IMR-90 (cell line): Measurements from ENCODE around the gene STON2. TPM values are rescaled to one million over a fixed set of nuclear protein-coding genes. Genes with fewer than 3 reads are reported as not detected.
"Not testable (repeated sequence)": the region's sequence is repeated elsewhere in the genome, so short reads cannot be mapped to it uniquely, and the experiment has no call there.

ENCODE experiments used
- ATAC-seq: fragments of 200-7000 bp; cut with Tn5 transposase; 2 replicates; pipeline ENCODE4 v1.9.1; 2020; ENCODE audit warnings: low read depth, mild to moderate bottlenecking, moderate library complexity
- BruUV-seq: library from RNA; stranded (reverse); fragments of 400-500 nt; replicated peaks from 2 replicates; lab custom pipeline; 2021; lab: Mats Ljungman, UMichigan
- CTCF ChIA-PET: fragments of 300-600 bp; formaldehyde crosslinking; extraction: SDS; loops from one replicate; lab custom pipeline; 2021; ENCODE audit warnings: antibody characterized with exemption; lab: Yijun Ruan, JAX
- POLR2A ChIA-PET: fragments of 300-600 bp; sonication (Branson Sonifier 250); formaldehyde crosslinking; loops from one replicate; lab custom pipeline; 2022; ENCODE audit warnings: antibody characterized with exemption; ENCODE audit not compliant: unreplicated experiment; lab: Charles Lee
- DNase-seq: peaks from one replicate; pipeline ENCODE4 v3.0.0; 2013
- H2AFZ ChIP-seq: replicated peaks from 2 replicates; pipeline ENCODE3; 2013; ENCODE audit warnings: low read length, mild to moderate bottlenecking; ENCODE audit not compliant: poor library complexity
- H2AK5ac ChIP-seq: 2 replicates; pipeline ENCODE4 v1.6.1; 2013; ENCODE audit warnings: low read depth, low read length, inconsistent platforms
- H2AK9ac ChIP-seq: replicated peaks from 2 replicates; pipeline ENCODE3; 2013; ENCODE audit warnings: mild to moderate bottlenecking, low read depth, low read length, moderate library complexity; ENCODE audit not compliant: poor library complexity
- H2BK120ac ChIP-seq: 2 replicates; pipeline ENCODE4 v1.6.1; 2013; ENCODE audit warnings: low read depth, low read length, inconsistent platforms
- H2BK15ac ChIP-seq: 3 replicates; pipeline ENCODE4 v1.6.1; 2013; ENCODE audit warnings: low read depth, low read length, inconsistent platforms
- H2BK20ac ChIP-seq: 2 replicates; pipeline ENCODE4 v1.6.1; 2013; ENCODE audit warnings: low read depth, mild to moderate bottlenecking, inconsistent platforms, low read length, moderate library complexity
- H2BK5ac ChIP-seq: 2 replicates; pipeline ENCODE4 v1.6.1; 2013; ENCODE audit warnings: mild to moderate bottlenecking, low read depth, low read length, inconsistent platforms; ENCODE audit not compliant: poor library complexity, severe bottlenecking
- H3K14ac ChIP-seq: replicated peaks from 2 replicates; pipeline ENCODE4 v1.6.1; 2013; ENCODE audit warnings: low read depth, low read length, inconsistent platforms
- H3K18ac ChIP-seq: 2 replicates; pipeline ENCODE4 v1.6.1; 2013; ENCODE audit warnings: low read depth, low read length, control low read depth
- H3K23ac ChIP-seq: 2 replicates; pipeline ENCODE4 v1.6.1; 2013; ENCODE audit warnings: low read depth, low read length, inconsistent platforms
- H3K27ac ChIP-seq: 2 replicates; pipeline ENCODE4 v1.5.1; 2013; ENCODE audit warnings: mild to moderate bottlenecking, control low read depth, low read length; ENCODE audit not compliant: insufficient read depth
- H3K27me3 ChIP-seq: 2 replicates; pipeline ENCODE4 v1.6.1; 2013; ENCODE audit warnings: low read length; ENCODE audit not compliant: control insufficient read depth, insufficient read depth
- H3K36me3 ChIP-seq: 2 replicates; pipeline ENCODE4 v1.6.1; 2013; ENCODE audit warnings: low read length, mixed read lengths; ENCODE audit not compliant: control insufficient read depth, insufficient read depth
- H3K4ac ChIP-seq: 2 replicates; pipeline ENCODE4 v1.6.1; 2013; ENCODE audit warnings: low read depth, low read length, inconsistent platforms
- H3K4me1 ChIP-seq: 2 replicates; pipeline ENCODE4 v1.6.1; 2013; ENCODE audit warnings: low read length, mixed read lengths; ENCODE audit not compliant: control insufficient read depth, insufficient read depth
- H3K4me2 ChIP-seq: 2 replicates; pipeline ENCODE4 v1.6.1; 2013; ENCODE audit warnings: low read depth, mild to moderate bottlenecking, control low read depth, low read length, moderate library complexity
- H3K4me3 ChIP-seq: 2 replicates; pipeline ENCODE4 v1.5.1; 2013; ENCODE audit warnings: low read depth, mild to moderate bottlenecking, control low read depth, low read length, moderate library complexity; ENCODE audit not compliant: insufficient read depth
- H3K56ac ChIP-seq: 2 replicates; pipeline ENCODE4 v1.6.1; 2013; ENCODE audit warnings: low read length, inconsistent platforms; ENCODE audit not compliant: insufficient read depth; ENCODE audit errors: extremely low read depth
- H3K79me1 ChIP-seq, 2 experiments: 2 replicates each; pipeline ENCODE4 v1.6.1; 2013; ENCODE audit warnings: low read length in 2 of 2, inconsistent platforms in 1 of 2, low read depth in 1 of 2
- H3K9ac ChIP-seq: 2 replicates; pipeline ENCODE4 v1.6.1; 2013; ENCODE audit warnings: low read depth, low read length, control low read depth
- H3K9me1 ChIP-seq: 2 replicates; pipeline ENCODE4 v1.6.1; 2013; ENCODE audit warnings: low read length, inconsistent platforms; ENCODE audit not compliant: insufficient read depth
- H3K9me3 ChIP-seq: 2 replicates; pipeline ENCODE4 v1.6.1; 2013; ENCODE audit warnings: low read length; ENCODE audit not compliant: control insufficient read depth, insufficient read depth
- H4K20me1 ChIP-seq: 2 replicates; pipeline ENCODE4 v1.6.1; 2013; ENCODE audit warnings: low read length, inconsistent platforms; ENCODE audit not compliant: insufficient read depth
- H4K5ac ChIP-seq: 2 replicates; pipeline ENCODE4 v1.6.1; 2013; ENCODE audit warnings: mild to moderate bottlenecking, low read depth, low read length, control low read depth
- H4K8ac ChIP-seq, 2 experiments: 2 replicates each; pipeline ENCODE4 v1.6.1; 2013; ENCODE audit warnings: low read depth in 2 of 2, low read length in 2 of 2, control low read depth in 1 of 2, inconsistent platforms in 1 of 2
- H4K91ac ChIP-seq: 2 replicates; pipeline ENCODE4 v1.6.1; 2013; ENCODE audit warnings: low read depth, low read length, inconsistent platforms; ENCODE audit not compliant: insufficient read depth
- WGBS, 2 experiments: methylation state at CpG; one replicate each; pipeline versions ENCODE4 v1.1.5 to v1.1.7; 2013; ENCODE audit warnings: missing lambda C conversion rate in 2 of 2; ENCODE audit not compliant: insufficient read length in 1 of 2; ENCODE audit errors: extremely low coverage in 2 of 2; 5-methylcytosine and 5-hydroxymethylcytosine counted together
- dilution Hi-C: fragments of 300-500 bp; cut with HindIII; formaldehyde crosslinking; loops from one replicate; pipeline ENCODE4 v1.14.3; 2018; ENCODE audit warnings: low sequenced_read_pairs; ENCODE audit not compliant: unreplicated experiment
- in situ Hi-C: fragments of 300-500 bp; cut with MboI; formaldehyde crosslinking; loops from 3 replicates; pipeline ENCODE4 v1.14.3; 2019; ENCODE audit warnings: low sequenced_read_pairs, inconsistent platforms, mixed read lengths
- intact Hi-C: fragments of 100-400 bp; cut with micrococcal nuclease; formaldehyde crosslinking; loops from 2 replicates; pipeline ENCODE4 v1.10.0; 2022
- polyA plus RNA-seq, 3 experiments: library from polyadenylated mRNA; depleted of rRNA; stranded (reverse); fragments of >200 nt; gene quantifications; 2 replicates each; pipeline ENCODE4 v1.2.3, GENCODE V29; 2012; ENCODE audit warnings: low replicate concordance in 1 of 3
- total RNA-seq: library from RNA; depleted of rRNA; stranded (reverse); fragments of >200 nt; gene quantifications from 2 replicates; pipeline ENCODE4 v1.2.3, GENCODE V29; 2012

STON2 gene
- total and polyA plus RNA-seq, 2 of the 4 experiments (the other 2 are of a cell fraction), result not detected

DNA sequence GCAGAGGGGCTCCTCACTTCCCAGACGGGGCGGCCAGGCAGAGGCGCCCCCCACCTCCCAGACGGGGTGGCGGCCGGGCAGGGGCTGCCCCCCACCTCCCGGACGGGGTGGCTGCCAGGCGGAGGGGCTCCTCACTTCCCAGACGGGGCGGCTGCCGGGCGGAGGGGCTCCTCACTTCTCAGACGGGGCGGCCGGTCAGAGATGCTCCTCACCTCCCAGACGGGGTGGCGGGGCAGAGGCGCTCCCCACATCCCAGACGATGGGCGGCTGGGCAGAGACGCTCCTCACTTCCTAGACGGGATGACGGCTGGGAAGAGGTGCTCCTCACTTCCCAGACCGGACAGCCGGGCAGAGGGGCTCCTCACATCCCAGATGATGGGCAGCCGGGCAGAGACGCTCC lies 155.7 kb downstream of the STON2 start:
- H3K27ac ChIP-seq, H2AK5ac ChIP-seq, H2BK5ac ChIP-seq, H3K4me3 ChIP-seq, H3K9me1 ChIP-seq, in situ Hi-C loops, H4K20me1 ChIP-seq, H2BK120ac ChIP-seq, H4K8ac ChIP-seq, dilution Hi-C loops, H3K4ac ChIP-seq, H3K27me3 ChIP-seq, H2AK9ac ChIP-seq, H2BK15ac ChIP-seq, H3K23ac ChIP-seq, H3K9ac ChIP-seq, H4K91ac ChIP-seq, H3K36me3 ChIP-seq, H3K9me3 ChIP-seq, H3K4me1 ChIP-seq, H3K4me2 ChIP-seq, BruUV-seq, H4K5ac ChIP-seq, ATAC-seq, H3K18ac ChIP-seq, POLR2A ChIA-PET, CTCF ChIA-PET, H3K56ac ChIP-seq, DNase-seq, H3K79me1 ChIP-seq, H2BK20ac ChIP-seq, intact Hi-C loops, H2AFZ ChIP-seq, H3K14ac ChIP-seq: not testable (repeated sequence)
- WGBS, 2 experiments, result 77% methylated on average over 5 of the region's 28 CpGs; no CpG with 5 or more reads in 1 of the 2 experiments
